SU-DHL-6 (cell line): Measurements from ENCODE around the gene SNTG2.

Experiments used
- H2AFZ ChIP-seq: fragments of 200-600 bp; sonication (generic); 2 replicates; pipeline ENCODE4 v1.6.1; 2014; ENCODE audit warnings: low read depth, mild to moderate bottlenecking, moderate library complexity, mixed read lengths, antibody characterized with exemption, low read length; ENCODE audit not compliant: severe bottlenecking
- H3F3A ChIP-seq: fragments of 200-600 bp; shearing (Covaris generic); 2 replicates; pipeline ENCODE4 v1.6.0; 2016; ENCODE audit warnings: antibody characterized with exemption, mild to moderate bottlenecking; ENCODE audit not compliant: insufficient read depth
- H3K27ac ChIP-seq: fragments of 200-600 bp; sonication (generic); 2 replicates; pipeline ENCODE4 v1.5.1; 2016; ENCODE audit warnings: low read depth, mild to moderate bottlenecking, low read length, moderate library complexity, mixed read lengths
- H3K27me3 ChIP-seq: fragments of 200-600 bp; sonication (generic), shearing (Covaris generic); 2 replicates; pipeline ENCODE4 v1.6.0; 2014; ENCODE audit warnings: mild to moderate bottlenecking, low read length
- H3K36me3 ChIP-seq: fragments of 200-600 bp; sonication (generic); 2 replicates; pipeline ENCODE4 v1.6.1; 2014; ENCODE audit warnings: mild to moderate bottlenecking, low read length, mixed read lengths
- H3K4me2 ChIP-seq: fragments of 300-600, 200-600 bp; shearing (Covaris generic), sonication (generic); 2 replicates; pipeline ENCODE4 v1.6.0; 2014; ENCODE audit warnings: low read length, low read depth, mild to moderate bottlenecking; ENCODE audit not compliant: poor library complexity, severe bottlenecking
- H3K4me3 ChIP-seq: fragments of 200-600 bp; sonication (generic); 2 replicates; pipeline ENCODE4 v1.5.1; 2014; ENCODE audit warnings: antibody characterized with exemption, low read length, mild to moderate bottlenecking, mixed read lengths; ENCODE audit not compliant: insufficient read depth, poor library complexity, severe bottlenecking
- H3K79me2 ChIP-seq: fragments of 200-600 bp; sonication (generic); 2 replicates; pipeline ENCODE4 v1.6.1; 2014; ENCODE audit warnings: mild to moderate bottlenecking, low read length, moderate library complexity; ENCODE audit not compliant: insufficient read depth
- H3K9ac ChIP-seq: fragments of 200-600 bp; sonication (generic); 2 replicates; pipeline ENCODE4 v1.7.0; 2014; ENCODE audit warnings: mild to moderate bottlenecking, low read length
- H3K9me2 ChIP-seq: fragments of 200-600 bp; sonication (generic); replicated peaks from 2 replicates; pipeline ENCODE4 v1.6.1; 2014; ENCODE audit warnings: low read length; ENCODE audit not compliant: insufficient read depth
- H3K9me3 ChIP-seq: fragments of 200-600 bp; sonication (generic); 2 replicates; pipeline ENCODE4 v1.6.1; 2014; ENCODE audit warnings: low read length, mixed read lengths; ENCODE audit not compliant: insufficient read depth
- H4K20me1 ChIP-seq: fragments of 200-600 bp; sonication (generic); 2 replicates; pipeline ENCODE4 v1.6.1; 2014; ENCODE audit warnings: low read depth, mild to moderate bottlenecking, antibody characterized with exemption, low read length, moderate library complexity, mixed read lengths
- CTCF ChIP-seq: fragments of 200-600 bp; sonication (generic); IDR thresholded peaks from one replicate; pipeline ENCODE4 v1.5.1; 2017; ENCODE audit warnings: antibody characterized with exemption, mild to moderate bottlenecking, low read length, moderate library complexity; ENCODE audit not compliant: insufficient read depth, poor library complexity, severe bottlenecking
- EZH2phosphoT487 ChIP-seq: fragments of 200-600 bp; sonication (generic), shearing (Covaris generic); conservative IDR thresholded peaks from 2 replicates; pipeline ENCODE4 v1.6.1; 2018; ENCODE audit warnings: mild to moderate bottlenecking, antibody characterized with exemption, low read length, moderate library complexity, mixed read lengths

SNTG2 gene

GRCh38 chr2:1187189-1187588, 236.5 kb downstream of the SNTG2 start:
- no peaks in the 10 kb centered on the region for H3K79me2 ChIP-seq
- H2AFZ ChIP-seq = no peak overlapping the region
- H4K20me1 ChIP-seq = no peaks in the 10 kb centered on the region
- H3K9me2 ChIP-seq = no peaks in the 10 kb centered on the region
- no peak overlapping the region for H3K4me3 ChIP-seq
- no peak overlapping the region for H3K9ac ChIP-seq
- H3K27ac ChIP-seq = no peak overlapping the region
- no peaks in the 10 kb centered on the region for H3F3A ChIP-seq
- no peaks in the 10 kb centered on the region for H3K27me3 ChIP-seq
- H3K4me2 ChIP-seq = no peak overlapping the region
- no peak for TF ChIP-seq EZH2phosphoT487
- TF ChIP-seq CTCF = no peak
- no peaks in the 10 kb centered on the region for H3K36me3 ChIP-seq
- H3K9me3 ChIP-seq = peaks cover 3% of the 10 kb centered on the region; the same call in 1 of the 2 replicates

- H3K4me3 ChIP-seq = no peak overlapping the region
- H3K9me3 ChIP-seq = no peaks in the 10 kb centered on the region
- H2AFZ ChIP-seq = no peak overlapping the region
- no peaks in the 10 kb centered on the region for H3K79me2 ChIP-seq
- no peaks in the 10 kb centered on the region for H3F3A ChIP-seq
- H4K20me1 ChIP-seq = no peaks in the 10 kb centered on the region
- no peaks in the 10 kb centered on the region for H3K27me3 ChIP-seq
- H3K9ac ChIP-seq = no peak overlapping the region
- no peaks in the 10 kb centered on the region for H3K36me3 ChIP-seq
- no peak overlapping the region for H3K27ac ChIP-seq
- H3K9me2 ChIP-seq = no peaks in the 10 kb centered on the region
- TF ChIP-seq EZH2phosphoT487 (no peak), CTCF (no peak)
- H3K4me2 ChIP-seq = no peak overlapping the region
Measured at GRCh38 chr2:1192121-1192520, 241.5 kb downstream of the SNTG2 start.

- no peaks in the 10 kb centered on the region for H3K9me2 ChIP-seq
- H3K27me3 ChIP-seq = no peaks in the 10 kb centered on the region
- H2AFZ ChIP-seq = no peak overlapping the region
- H3K36me3 ChIP-seq = no peaks in the 10 kb centered on the region
- H3K9ac ChIP-seq = no peak overlapping the region
- no peak overlapping the region for H3K4me3 ChIP-seq
- no peaks in the 10 kb centered on the region for H4K20me1 ChIP-seq
- TF ChIP-seq CTCF (no peak), EZH2phosphoT487 (no peak)
- H3K27ac ChIP-seq = no peak overlapping the region
- no peaks in the 10 kb centered on the region for H3F3A ChIP-seq
- no peak overlapping the region for H3K4me2 ChIP-seq
- H3K9me3 ChIP-seq = no peaks in the 10 kb centered on the region
- H3K79me2 ChIP-seq = no peaks in the 10 kb centered on the region
Measured at GRCh38 chr2:1193801-1194200, 243.2 kb downstream of the SNTG2 start.
